GM12891 (cell line): Measurements from ENCODE around the gene GPSM1.

Experiments
- PAX5 ChIP-seq: IDR thresholded peaks from 2 replicates; pipeline ENCODE4 v1.6.1; 2011; ENCODE audit warnings: low read length, moderate library complexity, mild to moderate bottlenecking; ENCODE audit not compliant: insufficient read depth, severe bottlenecking
- POLR2A ChIP-seq: IDR thresholded peaks from 2 replicates; pipeline ENCODE4 v1.6.1; 2011; ENCODE audit warnings: low read depth, low read length, control low read depth
- POLR2AphosphoS5 ChIP-seq: IDR thresholded peaks from 2 replicates; pipeline ENCODE4 v1.6.1; 2011; ENCODE audit warnings: low read depth, low read length, control low read depth
- TAF1 ChIP-seq: IDR thresholded peaks from 2 replicates; pipeline ENCODE4 v1.6.1; 2011; ENCODE audit warnings: low read depth, low read length, control low read depth

- no peak for TF ChIP-seq POLR2A
- no peak for TF ChIP-seq POLR2AphosphoS5
- no peak for TF ChIP-seq TAF1
- TF ChIP-seq PAX5: no peak
Observed at GRCh38 chr9:136282272-136282861, 45.0 kb upstream of the GPSM1 start.
